Measurements from ENCODE around the gene CCN6.

CCN6 gene

GRCh38 chr6:112022749-112023148 is 31.2 kb upstream of the CCN6 start:
- H4K20me1 ChIP-seq (ENCODE audit: insufficient read depth, low read length), result no peaks in the 10 kb centered on the region
- H3K9ac ChIP-seq (ENCODE audit: low read length), result no peak overlapping the region
- H3K4me1 ChIP-seq (ENCODE audit: low read length), result no peaks in the 10 kb centered on the region
- H3K36me3 ChIP-seq (replicated peaks; ENCODE audit: insufficient read depth, low read length), result no peaks in the 10 kb centered on the region
- H3K4me3 ChIP-seq (ENCODE audit: low read length), result no peak overlapping the region
- no peak overlapping the region for H2AFZ ChIP-seq (ENCODE audit: low read length)
- no peak for DNase-seq
- no peaks in the 10 kb centered on the region for H3K27me3 ChIP-seq (replicated peaks; ENCODE audit: insufficient read depth, low read length)
- no peak overlapping the region for H3K27ac ChIP-seq (ENCODE audit: low read length)
- TF ChIP-seq EZH2phosphoT487 (IDR thresholded peaks at IDR 0.05; ENCODE audit: low read length) (no peak), EZH2 (optimal IDR thresholded peaks at IDR 0.05; ENCODE audit: low read depth, low read length) (no peak)
- no peaks in the 10 kb centered on the region for H3K9me3 ChIP-seq (replicated peaks; ENCODE audit: insufficient read depth, low read length)
- H3F3A ChIP-seq (ENCODE audit: insufficient read depth, low read length), result no peaks in the 10 kb centered on the region
- no peaks in the 10 kb centered on the region for H3K79me2 ChIP-seq (ENCODE audit: low read length)
- H3K4me2 ChIP-seq (ENCODE audit: low read depth, low read length), result no peak overlapping the region
- H3K9me2 ChIP-seq (replicated peaks; ENCODE audit: insufficient read depth, low read length), result no peaks in the 10 kb centered on the region

GRCh38 chr6:112024464-112024863 is 29.4 kb upstream of the CCN6 start:
- Histone ChIP-seq H3K4me1 (ENCODE audit: low read length) (no peaks in the 10 kb centered on the region), H3K9me3 (replicated peaks; ENCODE audit: insufficient read depth, low read length) (no peaks in the 10 kb centered on the region), H3K4me3 (ENCODE audit: low read length) (no peak overlapping the region), H3K9ac (ENCODE audit: low read length) (no peak overlapping the region), H3F3A (ENCODE audit: insufficient read depth, low read length) (no peaks in the 10 kb centered on the region), H3K27me3 (replicated peaks; ENCODE audit: insufficient read depth, low read length) (no peaks in the 10 kb centered on the region), H2AFZ (ENCODE audit: low read length) (no peak overlapping the region), H3K36me3 (replicated peaks; ENCODE audit: insufficient read depth, low read length) (no peaks in the 10 kb centered on the region), H4K20me1 (ENCODE audit: insufficient read depth, low read length) (no peaks in the 10 kb centered on the region), H3K27ac (ENCODE audit: low read length) (no peak overlapping the region), H3K9me2 (replicated peaks; ENCODE audit: insufficient read depth, low read length) (no peaks in the 10 kb centered on the region), H3K79me2 (ENCODE audit: low read length) (no peaks in the 10 kb centered on the region), H3K4me2 (ENCODE audit: low read depth, low read length) (no peak overlapping the region)
- TF ChIP-seq EZH2 (optimal IDR thresholded peaks at IDR 0.05; ENCODE audit: low read depth, low read length), result no peak
- TF ChIP-seq EZH2phosphoT487 (IDR thresholded peaks at IDR 0.05; ENCODE audit: low read length), result no peak
- no peak for TF ChIP-seq CTCF (IDR thresholded peaks at IDR 0.05; ENCODE audit: low read length)
- no peak for DNase-seq

GRCh38 chr6:112026933-112027332 is 27.0 kb upstream of the CCN6 start:
- no peak for DNase-seq
- no peaks in the 10 kb centered on the region for H3K4me1 ChIP-seq (ENCODE audit: low read length)
- no peaks in the 10 kb centered on the region for H3K27me3 ChIP-seq (replicated peaks; ENCODE audit: insufficient read depth, low read length)
- H3K27ac ChIP-seq (ENCODE audit: low read length), result no peak overlapping the region
- H3K9ac ChIP-seq (ENCODE audit: low read length), result no peak overlapping the region
- no peaks in the 10 kb centered on the region for H3K79me2 ChIP-seq (ENCODE audit: low read length)
- H3K36me3 ChIP-seq (replicated peaks; ENCODE audit: insufficient read depth, low read length), result no peaks in the 10 kb centered on the region
- no peak overlapping the region for H3K4me2 ChIP-seq (ENCODE audit: low read depth, low read length)
- H3K9me3 ChIP-seq (replicated peaks; ENCODE audit: insufficient read depth, low read length), result no peaks in the 10 kb centered on the region
- no peak overlapping the region for H3K4me3 ChIP-seq (ENCODE audit: low read length)
- no peaks in the 10 kb centered on the region for H3F3A ChIP-seq (ENCODE audit: insufficient read depth, low read length)
- no peak overlapping the region for H2AFZ ChIP-seq (ENCODE audit: low read length)
- no peaks in the 10 kb centered on the region for H3K9me2 ChIP-seq (replicated peaks; ENCODE audit: insufficient read depth, low read length)
- H4K20me1 ChIP-seq (ENCODE audit: insufficient read depth, low read length), result no peaks in the 10 kb centered on the region
- TF ChIP-seq EZH2 (optimal IDR thresholded peaks at IDR 0.05; ENCODE audit: low read depth, low read length), result no peak
- no peak for TF ChIP-seq EZH2phosphoT487 (IDR thresholded peaks at IDR 0.05; ENCODE audit: low read length)
- no peak for TF ChIP-seq CTCF (IDR thresholded peaks at IDR 0.05; ENCODE audit: low read length)

- H3K9me3 ChIP-seq (replicated peaks; ENCODE audit: insufficient read depth, low read length), result no peaks in the 10 kb centered on the region
- no peaks in the 10 kb centered on the region for H3K36me3 ChIP-seq (replicated peaks; ENCODE audit: insufficient read depth, low read length)
- no peak overlapping the region for H3K9ac ChIP-seq (ENCODE audit: low read length)
- H3K4me3 ChIP-seq (ENCODE audit: low read length), result no peak overlapping the region
- TF ChIP-seq EZH2phosphoT487 (IDR thresholded peaks at IDR 0.05; ENCODE audit: low read length), result no peak
- no peaks in the 10 kb centered on the region for H3K79me2 ChIP-seq (ENCODE audit: low read length)
- no peaks in the 10 kb centered on the region for H3K27me3 ChIP-seq (replicated peaks; ENCODE audit: insufficient read depth, low read length)
- H3F3A ChIP-seq (ENCODE audit: insufficient read depth, low read length), result no peaks in the 10 kb centered on the region
- no peaks in the 10 kb centered on the region for H4K20me1 ChIP-seq (ENCODE audit: insufficient read depth, low read length)
- H3K9me2 ChIP-seq (replicated peaks; ENCODE audit: insufficient read depth, low read length), result no peaks in the 10 kb centered on the region
- no peaks in the 10 kb centered on the region for H3K4me1 ChIP-seq (ENCODE audit: low read length)
- H3K4me2 ChIP-seq (ENCODE audit: low read depth, low read length), result no peak overlapping the region
- no peak overlapping the region for H3K27ac ChIP-seq (ENCODE audit: low read length)
- H2AFZ ChIP-seq (ENCODE audit: low read length), result no peak overlapping the region
- peak; percentile 59 for DNase-seq
These were observed 25.8 kb upstream of the CCN6 start for GRCh38 chr6:112027942-112028674.

All from MM.1S (cell line).